Left lung (tissue), 10 donors: ENCODE data around the gene TSPAN9. TPM values are rescaled to one million over a fixed set of nuclear protein-coding genes. Genes with fewer than 3 reads are reported as not detected.

Source experiments
- ATAC-seq: fragments of 200-7000 bp; cut with Tn5 transposase; one replicate; pipeline ENCODE4 v1.9.1; 2020; ENCODE audit warnings: moderate library complexity
- DNase-seq, 4 donors: peaks; one replicate each; pipeline ENCODE4 v3.0.0-alpha.2; 2013 to 2020
- H3K27ac ChIP-seq, 2 donors: fragments of 200-600 bp; sonication (generic) in 1 of 2; one replicate each; pipeline versions ENCODE4 v1.5.0 to v1.8.0; 2020 to 2021
- H3K27me3 ChIP-seq, 2 donors: fragments of 200-600 bp; sonication (generic) in 1 of 2; one replicate each; pipeline versions ENCODE4 v1.5.0 to v1.8.0; 2020 to 2021
- H3K36me3 ChIP-seq, 2 donors: fragments of 200-600 bp; sonication (generic) in 1 of 2; one replicate each; pipeline versions ENCODE4 v1.5.0 to v1.8.0; 2020 to 2021
- H3K4me1 ChIP-seq, 2 donors: fragments of 200-600 bp; one replicate each; pipeline ENCODE4 v1.8.0; 2021
- H3K4me3 ChIP-seq, 2 donors: fragments of 200-600 bp; sonication (generic) in 1 of 2; one replicate each; pipeline versions ENCODE4 v1.5.0 to v1.8.0; 2020 to 2021; ENCODE audit warnings: mild to moderate bottlenecking in 1 of 2
- H3K9me3 ChIP-seq, 2 donors: fragments of 200-600 bp; sonication (generic) in 1 of 2; one replicate each; pipeline versions ENCODE4 v1.5.0 to v1.8.0; 2020 to 2021
- CTCF ChIP-seq, 2 donors: fragments of 200-600 bp; sonication (generic) in 1 of 2; IDR thresholded peaks; one replicate each; pipeline versions ENCODE4 v1.5.0 to v1.8.0; 2021; ENCODE audit warnings: antibody characterized with exemption in 2 of 2
- intact Hi-C, 2 donors: fragments of 100-400 bp; cut with DNase I; formaldehyde crosslinking; loops; one replicate each; pipeline versions ENCODE4 v1.11.2 to v1.14.2; 2022
- polyA plus RNA-seq, 6 donors: library from polyadenylated mRNA; unstranded; fragments of 120-200 nt; gene quantifications; one replicate each; pipeline ENCODE4 v1.2.1, GENCODE V29; 2013; ENCODE audit not compliant: insufficient read length in 6 of 6
- total RNA-seq, 2 donors: library from RNA; stranded (reverse); fragmentation: NEBNext Ultra II Directional; extraction: Animal tissue kit (Norgen Biotek cat#: 25700); gene quantifications; one replicate each; pipeline ENCODE4 v1.2.1, GENCODE V29; 2021
- donor health status: DM: no; HTN: yes; CAD: no.
- donor health status: DM: no; HTN: no; CAD: no.

The TSPAN9 gene
- total and polyA plus RNA-seq, 8 donors, result 35.6 to 98.6 (median 81.3) TPM

GRCh38 chr12:3195337-3195736, 118.2 kb downstream of the TSPAN9 start:
- no peak for DNase-seq
- peaks cover 9 to 13% of the 10 kb centered on the region in 2 donors for H3K4me1 ChIP-seq
- H3K36me3 ChIP-seq, result no peaks in the 10 kb centered on the region
- intact Hi-C loops, result no loop called here
- H3K4me3 ChIP-seq, result no peak overlapping the region
- no peak for ATAC-seq
- H3K9me3 ChIP-seq, result no peaks in the 10 kb centered on the region
- H3K27ac ChIP-seq, result no peak overlapping the region
- H3K27me3 ChIP-seq, result peaks cover 0 to 16% of the 10 kb centered on the region in 2 donors
- no peak for TF ChIP-seq CTCF (IDR thresholded peaks at IDR 0.05)

DNA sequence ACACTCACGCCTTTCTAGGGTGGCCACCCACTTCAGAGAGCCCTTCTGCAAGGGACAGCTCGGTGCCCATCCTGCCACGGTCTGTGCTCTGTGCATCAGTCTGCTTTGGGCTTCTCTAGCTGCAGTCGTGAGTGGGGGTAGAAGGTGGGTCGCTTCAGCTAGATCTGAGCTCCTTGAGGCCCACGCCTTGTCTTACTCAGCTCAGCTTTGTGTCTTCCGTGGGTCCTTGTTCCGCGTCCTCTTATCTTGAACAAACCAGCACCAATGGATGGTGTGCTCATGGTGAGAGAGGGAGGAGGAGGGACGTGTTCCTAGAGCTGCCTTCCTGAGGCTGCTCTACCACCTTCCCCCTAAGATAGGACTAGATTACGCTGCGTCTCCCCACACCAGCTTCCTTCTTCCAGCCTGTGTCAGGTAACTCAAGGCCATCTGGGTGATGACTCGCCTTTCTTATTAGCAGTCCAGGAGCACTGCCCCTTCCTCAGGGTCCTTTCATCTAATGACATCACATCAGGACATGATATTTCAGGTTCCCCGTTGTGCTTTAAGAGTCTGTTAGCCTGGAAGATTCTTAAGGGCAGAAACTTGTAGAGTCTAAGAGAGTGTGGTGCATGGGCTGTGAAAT, 118.8 kb downstream of the TSPAN9 start:
- Histone ChIP-seq H3K9me3 (no peaks in the 10 kb centered on the region), H3K27me3 (peaks cover 0 to 23% of the 10 kb centered on the region in 2 donors), H3K27ac (no peak overlapping the region), H3K4me3 (no peak overlapping the region), H3K4me1 (peaks cover 11 to 20% of the 10 kb centered on the region in 2 donors), H3K36me3 (no peaks in the 10 kb centered on the region)
- intact Hi-C loops, result no loop called here
- no peak for TF ChIP-seq CTCF (IDR thresholded peaks at IDR 0.05)
- DNase-seq (no peak), ATAC-seq (no peak)

DNA sequence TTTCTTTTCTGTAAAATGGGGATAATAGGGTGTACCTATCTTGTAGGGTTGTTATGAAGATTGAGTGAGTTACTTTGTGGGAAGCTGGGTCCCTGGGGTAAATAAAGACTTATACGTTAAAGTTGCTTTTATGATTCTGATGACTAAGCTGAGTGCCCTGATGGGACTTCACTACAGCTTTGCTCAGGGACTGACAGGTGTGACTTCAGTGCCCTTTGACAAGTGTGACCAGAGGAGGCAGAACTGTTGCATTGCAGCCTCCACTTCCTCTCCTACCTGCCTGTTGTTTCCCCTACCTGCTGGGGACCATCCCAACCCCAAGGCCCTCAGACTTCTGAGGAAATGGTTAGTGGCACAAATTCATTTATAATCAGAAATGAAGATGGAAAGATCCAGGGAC, 119.3 kb downstream of the TSPAN9 start:
- Histone ChIP-seq H3K36me3 (no peaks in the 10 kb centered on the region), H3K4me3 (no peak overlapping the region), H3K4me1 (peaks cover 12 to 21% of the 10 kb centered on the region in 2 donors), H3K9me3 (no peaks in the 10 kb centered on the region), H3K27me3 (peaks cover 0 to 28% of the 10 kb centered on the region in 2 donors), H3K27ac (no peak overlapping the region)
- intact Hi-C loops, result no loop called here
- ATAC-seq (no peak), DNase-seq (no peak)
- no peak for TF ChIP-seq CTCF (IDR thresholded peaks at IDR 0.05)

DNA sequence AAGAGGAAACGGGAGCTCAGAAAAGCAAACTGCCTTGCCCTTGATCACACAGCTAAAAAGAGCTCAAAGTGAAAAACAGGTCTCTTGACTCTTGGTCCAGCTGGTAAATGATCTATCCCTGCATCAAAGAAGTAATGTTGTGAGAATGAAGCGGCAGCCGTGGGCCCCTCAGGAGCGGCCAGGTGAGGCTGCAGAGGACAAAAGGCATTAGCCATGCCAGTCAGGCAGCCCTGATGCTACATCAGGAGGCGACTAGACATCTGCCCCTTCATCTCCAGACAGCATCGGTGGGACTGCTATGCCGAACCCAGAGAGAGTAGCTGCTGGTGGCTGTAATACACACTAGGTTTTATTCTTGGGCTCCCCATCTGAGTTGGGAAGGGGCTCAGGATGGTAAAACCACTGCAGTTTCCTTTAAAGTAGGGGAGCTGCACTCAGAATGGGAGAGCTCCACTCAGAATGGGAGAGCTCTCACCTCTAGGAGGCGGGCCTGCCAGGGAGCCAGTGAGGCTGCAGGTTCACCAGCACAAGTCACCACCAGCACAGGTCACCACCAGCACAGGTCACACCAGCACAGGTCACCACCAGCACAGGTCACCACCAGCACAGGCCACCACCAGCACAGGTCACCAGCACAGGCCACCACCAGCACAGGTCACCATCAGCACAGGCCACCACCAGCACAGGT, 120.1 kb downstream of the TSPAN9 start:
- Histone ChIP-seq H3K4me1 (peaks cover 12 to 21% of the 10 kb centered on the region in 2 donors), H3K9me3 (no peaks in the 10 kb centered on the region), H3K27me3 (peaks cover 5 to 36% of the 10 kb centered on the region in 2 donors), H3K36me3 (no peaks in the 10 kb centered on the region), H3K27ac (no peak overlapping the region), H3K4me3 (no peak overlapping the region)
- no peak for TF ChIP-seq CTCF (IDR thresholded peaks at IDR 0.05)
- no peak for DNase-seq
- ATAC-seq, result no peak
- intact Hi-C loops, result no loop called here

DNA sequence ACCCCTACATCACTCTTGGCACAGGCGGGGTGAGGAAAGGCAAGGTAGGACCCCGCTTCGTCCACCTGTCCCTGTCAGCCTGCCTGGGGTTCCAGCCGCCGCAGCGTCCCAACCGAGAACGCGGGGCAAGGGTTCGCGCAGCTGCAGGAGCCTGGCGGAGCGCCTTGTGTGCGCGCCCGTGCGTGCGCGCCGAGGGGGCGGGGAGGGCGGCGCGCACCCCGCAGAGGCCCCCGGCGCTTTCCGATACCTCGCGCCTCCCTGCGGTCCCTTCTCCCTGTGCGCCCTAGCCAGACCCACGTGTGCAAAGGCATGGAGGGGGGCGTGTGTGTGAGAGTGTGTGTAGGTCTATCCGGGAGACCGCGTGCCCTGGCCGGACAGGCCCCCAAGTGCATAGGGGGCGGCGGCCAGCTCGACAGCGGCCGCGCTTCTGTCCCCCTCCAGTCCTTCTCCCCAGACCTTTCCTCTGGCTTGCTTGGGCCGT, 122.4 kb downstream of the TSPAN9 start:
- Histone ChIP-seq H3K36me3 (no peaks in the 10 kb centered on the region), H3K27me3 (peaks cover 6 to 40% of the 10 kb centered on the region in 2 donors), H3K27ac (no peak overlapping the region), H3K9me3 (no peaks in the 10 kb centered on the region), H3K4me3 (peak overlapping the region; percentile 27), H3K4me1 (peaks cover 12 to 36% of the 10 kb centered on the region in 2 donors)
- no peak for TF ChIP-seq CTCF (IDR thresholded peaks at IDR 0.05)
- ATAC-seq (peak; percentile 42), DNase-seq (peak in 2 of 4 donors; percentile 56 to 63)
- intact Hi-C loops, result loop anchor here in 1 of 2 donors (10.0 kb wide), 1 partner anchor 65 kb away; no protein-coding TSS in a partner anchor
